KMS-11 (cell line): Measurements from ENCODE around the gene AMDHD2.

Experiments used
- H2AFZ ChIP-seq: fragments of 200-600 bp; sonication (generic); 2 replicates; pipeline ENCODE4 v1.6.1; 2016; ENCODE audit warnings: antibody characterized with exemption, mixed run types, low read depth
- H3K27ac ChIP-seq: fragments of 200-600 bp; sonication (generic); 2 replicates; pipeline ENCODE4 v1.6.1; 2016; ENCODE audit warnings: mild to moderate bottlenecking, mixed run types
- H3K27me3 ChIP-seq: fragments of 200-600 bp; sonication (generic); 2 replicates; pipeline ENCODE4 v1.6.1; 2017; ENCODE audit warnings: mild to moderate bottlenecking, low read depth, mixed run types, moderate library complexity; ENCODE audit not compliant: insufficient read depth
- H3K36me3 ChIP-seq: fragments of 200-600 bp; sonication (generic); 2 replicates; pipeline ENCODE4 v1.6.1; 2017; ENCODE audit warnings: mild to moderate bottlenecking, mixed run types; ENCODE audit not compliant: insufficient read depth
- H3K4me1 ChIP-seq: fragments of 200-600 bp; sonication (generic); 2 replicates; pipeline ENCODE4 v1.6.1; 2016; ENCODE audit warnings: mild to moderate bottlenecking, low read depth, mixed run types; ENCODE audit not compliant: poor library complexity, severe bottlenecking
- H3K4me2 ChIP-seq: fragments of 200-600 bp; sonication (generic); 2 replicates; pipeline ENCODE4 v1.7.0; 2016; ENCODE audit warnings: mild to moderate bottlenecking, mixed run types
- H3K4me3 ChIP-seq: fragments of 200-600 bp; sonication (generic); IDR thresholded peaks from 2 replicates; pipeline ENCODE4 v1.6.1; 2017; ENCODE audit warnings: low read depth, low read length, mixed read lengths; ENCODE audit not compliant: insufficient read depth
- H3K79me2 ChIP-seq: fragments of 200-600 bp; sonication (generic); 2 replicates; pipeline ENCODE4 v1.6.1; 2016; ENCODE audit warnings: low read depth, mixed run types; ENCODE audit not compliant: insufficient read depth
- H3K9ac ChIP-seq: fragments of 200-600 bp; sonication (generic); 2 replicates; pipeline ENCODE4 v1.6.1; 2016; ENCODE audit warnings: mild to moderate bottlenecking, mixed run types
- H4K20me1 ChIP-seq: fragments of 200-600 bp; sonication (generic); 2 replicates; pipeline ENCODE4 v1.6.1; 2016; ENCODE audit warnings: mild to moderate bottlenecking, mixed run types; ENCODE audit not compliant: insufficient read depth
- TF ChIP-seq, protein P1 (sequence below): fragments of 200-600 bp; sonication (generic); conservative IDR thresholded peaks from 2 replicates; pipeline ENCODE4 v1.6.1; 2017; ENCODE audit warnings: low read depth, mild to moderate bottlenecking, antibody characterized with exemption, low read length, moderate library complexity, mixed read lengths

The AMDHD2 gene

DNA sequence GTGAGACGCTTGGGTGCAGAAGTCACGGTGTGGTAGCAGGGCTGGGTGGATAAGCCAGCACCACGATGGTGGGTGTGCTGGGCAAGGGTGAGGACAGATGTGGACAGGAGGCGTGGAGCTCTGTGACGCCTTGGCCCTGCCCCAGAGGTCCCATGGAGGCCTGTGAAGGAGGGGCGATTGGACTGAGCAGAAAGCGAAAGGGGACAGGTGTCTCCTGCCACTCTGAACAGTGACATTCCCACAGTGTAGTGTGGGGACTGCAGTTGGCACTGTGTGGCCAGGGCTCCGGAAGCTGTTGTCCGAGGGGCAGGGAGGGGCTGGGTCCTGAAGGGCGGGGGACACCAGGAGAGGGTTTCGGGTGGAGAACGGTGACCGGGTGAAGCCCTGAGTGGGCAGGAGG, 37.9 kb upstream of the AMDHD2 start:
- H3K4me1 ChIP-seq: no peaks in the 10 kb centered on the region
- H3K27me3 ChIP-seq: no peaks in the 10 kb centered on the region
- H3K79me2 ChIP-seq: 0 out of 2 replicates have a peak, but pooled peaks cover 10% of the 10 kb centered on the region
- H3K9ac ChIP-seq: no peak overlapping the region
- H2AFZ ChIP-seq: no peak overlapping the region
- H3K36me3 ChIP-seq: no peaks in the 10 kb centered on the region
- H3K4me2 ChIP-seq: no peak overlapping the region
- H3K4me3 ChIP-seq: no peak overlapping the region
- TF ChIP-seq, protein P1, sequence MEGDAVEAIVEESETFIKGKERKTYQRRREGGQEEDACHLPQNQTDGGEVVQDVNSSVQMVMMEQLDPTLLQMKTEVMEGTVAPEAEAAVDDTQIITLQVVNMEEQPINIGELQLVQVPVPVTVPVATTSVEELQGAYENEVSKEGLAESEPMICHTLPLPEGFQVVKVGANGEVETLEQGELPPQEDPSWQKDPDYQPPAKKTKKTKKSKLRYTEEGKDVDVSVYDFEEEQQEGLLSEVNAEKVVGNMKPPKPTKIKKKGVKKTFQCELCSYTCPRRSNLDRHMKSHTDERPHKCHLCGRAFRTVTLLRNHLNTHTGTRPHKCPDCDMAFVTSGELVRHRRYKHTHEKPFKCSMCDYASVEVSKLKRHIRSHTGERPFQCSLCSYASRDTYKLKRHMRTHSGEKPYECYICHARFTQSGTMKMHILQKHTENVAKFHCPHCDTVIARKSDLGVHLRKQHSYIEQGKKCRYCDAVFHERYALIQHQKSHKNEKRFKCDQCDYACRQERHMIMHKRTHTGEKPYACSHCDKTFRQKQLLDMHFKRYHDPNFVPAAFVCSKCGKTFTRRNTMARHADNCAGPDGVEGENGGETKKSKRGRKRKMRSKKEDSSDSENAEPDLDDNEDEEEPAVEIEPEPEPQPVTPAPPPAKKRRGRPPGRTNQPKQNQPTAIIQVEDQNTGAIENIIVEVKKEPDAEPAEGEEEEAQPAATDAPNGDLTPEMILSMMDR: no peak
- no peaks in the 10 kb centered on the region for H4K20me1 ChIP-seq
- H3K27ac ChIP-seq: no peak overlapping the region

DNA sequence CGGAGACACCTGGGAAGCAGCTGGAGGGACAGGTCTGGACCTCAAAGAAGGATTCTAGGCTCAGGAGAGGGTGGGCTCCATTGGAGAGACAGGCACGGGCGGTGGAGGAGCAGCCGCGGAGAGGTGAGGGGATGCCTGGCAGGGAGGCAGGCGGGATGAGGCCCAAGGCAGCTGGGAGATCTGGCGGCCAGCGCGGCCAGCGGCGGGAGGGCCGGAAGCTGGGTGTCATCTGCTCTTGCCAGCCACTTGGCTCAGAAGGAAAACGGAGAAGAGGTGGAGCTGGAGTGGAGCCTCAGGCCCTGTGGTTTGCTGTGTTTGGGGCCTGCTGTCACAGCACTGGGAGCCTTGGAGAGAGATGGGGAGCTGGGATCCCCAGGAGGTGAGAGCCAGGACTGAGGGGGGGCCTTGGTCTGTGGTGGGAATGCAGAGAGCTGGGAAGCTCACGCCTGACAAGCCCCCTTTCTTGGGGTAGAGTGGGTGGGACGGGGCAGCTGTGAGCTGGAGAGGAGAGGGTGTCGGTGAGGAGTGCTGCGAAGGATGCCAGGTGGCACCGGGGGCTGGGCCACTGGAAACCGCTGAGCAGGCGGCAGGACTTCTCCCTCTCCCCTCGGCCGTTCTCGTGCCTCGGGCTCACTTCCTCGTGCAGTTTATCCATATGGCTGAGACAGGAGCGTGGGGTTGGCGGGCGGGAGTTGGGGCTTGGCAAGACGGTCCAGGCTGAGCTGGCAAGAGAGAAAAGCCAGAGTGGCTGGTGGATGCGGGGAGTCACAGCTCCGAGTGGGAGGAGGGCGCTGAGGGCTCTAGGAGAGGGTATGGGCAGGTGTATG, 37.2 kb upstream of the AMDHD2 start:
- no peak overlapping the region for H3K9ac ChIP-seq

DNA sequence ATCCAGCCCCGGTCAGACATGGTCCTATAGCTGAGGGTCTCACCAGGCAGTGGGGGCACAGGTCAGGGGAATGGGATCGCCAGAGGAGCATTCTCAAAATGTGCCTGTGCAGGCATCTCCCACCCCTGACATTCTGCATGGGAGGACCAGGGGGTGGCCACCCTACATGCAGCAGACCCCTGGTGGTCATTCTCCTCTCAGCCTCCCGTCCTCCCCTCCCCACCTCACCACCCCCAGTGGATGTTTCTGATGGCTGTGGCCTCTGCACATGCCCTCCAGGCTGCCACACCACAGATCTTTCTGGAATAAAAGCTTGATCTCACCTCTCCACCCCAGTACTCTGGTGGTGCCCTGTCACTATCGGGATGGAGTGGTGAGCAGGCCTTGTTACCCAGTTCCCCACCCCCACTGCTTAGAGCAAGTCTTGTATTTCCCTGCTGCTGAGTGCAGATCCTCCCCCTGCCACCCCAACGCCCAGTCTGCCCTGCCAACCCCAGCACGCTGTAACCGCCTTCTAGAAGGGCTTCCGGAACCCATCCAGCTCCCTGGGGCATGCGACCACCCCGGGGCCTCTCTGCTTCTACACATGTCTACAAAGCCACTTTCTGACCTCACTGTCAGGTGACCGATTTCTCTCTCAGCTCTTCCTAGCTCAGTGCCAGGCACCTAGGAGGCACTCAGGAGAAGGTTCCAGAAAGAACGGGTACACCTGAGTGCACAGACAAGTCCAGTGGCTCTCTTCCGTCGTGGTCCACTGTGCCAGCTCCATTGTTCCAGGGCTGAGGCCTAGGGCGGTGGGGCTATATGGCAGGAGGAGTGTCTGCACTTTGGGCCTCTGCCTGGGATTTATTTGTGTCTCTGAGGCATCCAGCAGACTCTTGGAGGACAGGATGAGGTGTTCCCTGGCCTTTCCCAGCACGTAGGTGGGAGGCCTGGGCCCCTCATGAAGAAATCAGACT, 36.0 kb upstream of the AMDHD2 start:
- Histone ChIP-seq H3K4me3 (no peak overlapping the region), H3K27ac (no peak overlapping the region), H2AFZ (no peak overlapping the region), H3K9ac (no peak overlapping the region), H4K20me1 (no peaks in the 10 kb centered on the region), H3K4me1 (no peaks in the 10 kb centered on the region), H3K79me2 (0 out of 2 replicates have a peak, but pooled peaks cover 4% of the 10 kb centered on the region), H3K36me3 (no peaks in the 10 kb centered on the region), H3K4me2 (no peak overlapping the region), H3K27me3 (no peaks in the 10 kb centered on the region)
- TF ChIP-seq, protein P1: no peak

More for the DNA sequence above, 37.2 kb upstream of the AMDHD2 start:
- no peak overlapping the region for H2AFZ ChIP-seq
- H3K79me2 ChIP-seq: 0 out of 2 replicates have a peak, but pooled peaks cover 8% of the 10 kb centered on the region
- H4K20me1 ChIP-seq: no peaks in the 10 kb centered on the region
- no peaks in the 10 kb centered on the region for H3K36me3 ChIP-seq
- H3K27ac ChIP-seq: no peak overlapping the region
- no peak overlapping the region for H3K4me2 ChIP-seq
- no peaks in the 10 kb centered on the region for H3K27me3 ChIP-seq
- no peak overlapping the region for H3K4me3 ChIP-seq
- no peaks in the 10 kb centered on the region for H3K4me1 ChIP-seq
- TF ChIP-seq, protein P1: no peak

DNA sequence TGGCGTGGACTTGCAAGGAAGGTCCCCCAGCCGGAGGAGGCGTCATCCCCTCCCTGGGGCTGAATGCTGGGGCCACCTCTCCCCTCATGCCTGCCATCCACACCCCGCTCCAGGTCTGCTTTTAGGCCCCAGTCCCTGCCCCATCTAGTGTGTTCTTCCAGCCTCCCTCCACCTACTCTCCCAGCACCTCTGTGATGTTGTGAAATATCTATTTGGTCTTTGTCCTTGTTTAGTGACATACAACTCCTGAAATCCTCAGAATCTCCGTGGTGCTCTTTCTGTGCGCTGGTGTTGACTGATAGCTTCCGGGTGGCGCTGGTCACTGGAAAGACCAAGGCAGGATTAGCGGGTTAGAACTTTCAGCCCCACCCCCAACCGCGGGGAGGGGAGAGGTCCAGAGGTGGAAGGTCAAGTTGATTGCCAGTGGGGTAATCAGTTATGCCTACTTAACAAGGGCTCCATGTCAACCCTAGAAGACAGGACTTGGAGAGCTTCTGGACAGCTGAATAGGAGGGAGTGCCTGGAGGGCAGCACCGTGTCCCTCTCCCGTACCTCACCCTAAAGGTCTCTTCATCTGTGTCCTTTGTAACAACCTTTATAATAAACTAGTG, 35.2 kb upstream of the AMDHD2 start:
- Histone ChIP-seq H3K27me3 (no peaks in the 10 kb centered on the region), H3K36me3 (no peaks in the 10 kb centered on the region), H2AFZ (no peak overlapping the region), H3K79me2 (0 out of 2 replicates have a peak, but pooled peaks cover 4% of the 10 kb centered on the region), H3K4me1 (no peaks in the 10 kb centered on the region), H3K4me2 (no peak overlapping the region), H4K20me1 (no peaks in the 10 kb centered on the region), H3K27ac (no peak overlapping the region), H3K4me3 (no peak overlapping the region), H3K9ac (no peak overlapping the region)
- TF ChIP-seq, protein P1: no peak
